ENCODE measurements around the gene FCHSD2.
A peak's percentile ranks its signal among the peaks of the same experiment; 100 is the strongest.
"Not testable (repeated sequence)": the region's sequence is repeated elsewhere in the genome, so short reads cannot be mapped to it uniquely, and the experiment has no call there.

The FCHSD2 gene

GRCh38 chr11:73137262-73137943 lies 4.7 kb downstream of the FCHSD2 start:
- Histone ChIP-seq H3K27ac (ENCODE audit: low read depth, low read length, poor library complexity, severe bottlenecking) (peak overlapping the region; percentile 7), H3K79me2 (ENCODE audit: insufficient read depth, low read length) (peaks cover 88% of the 10 kb centered on the region), H3K9ac (ENCODE audit: low read length) (no peak overlapping the region), H3K9me3 (ENCODE audit: low read length) (0 out of 2 replicates have a peak, but pooled peaks cover 4% of the 10 kb centered on the region), H3K4me1 (ENCODE audit: insufficient read depth, low read length, severe bottlenecking) (peaks cover 35% of the 10 kb centered on the region), H3K4me3 (ENCODE audit: low read depth, low read length, poor library complexity, severe bottlenecking) (no peak overlapping the region), H3K9me2 (ENCODE audit: low read depth, low read length) (no peaks in the 10 kb centered on the region), H3K36me3 (ENCODE audit: insufficient read depth, low read length) (peaks cover 75% of the 10 kb centered on the region), H2AFZ (ENCODE audit: low read length) (no peak overlapping the region), H4K20me1 (ENCODE audit: insufficient read depth, low read length) (no peaks in the 10 kb centered on the region), H3K4me2 (ENCODE audit: low read length) (peak overlapping the region; percentile 40; the same call in 1 of the 2 replicates), H3F3A (ENCODE audit: insufficient read depth, low read length) (no peaks in the 10 kb centered on the region), H3K27me3 (ENCODE audit: insufficient read depth, low read length) (no peaks in the 10 kb centered on the region)
- TF ChIP-seq EZH2 (IDR thresholded peaks at IDR 0.05; ENCODE audit: borderline replicate concordance, low read length) (no peak), CTCF (IDR thresholded peaks at IDR 0.05; ENCODE audit: low read length) (peak; percentile 18; the same call in 1 of the 2 replicates)

GRCh38 chr11:73136722-73137121 lies 5.4 kb downstream of the FCHSD2 start:
- not testable (repeated sequence) for H3K27me3 ChIP-seq (ENCODE audit: insufficient read depth, low read length); H2AFZ ChIP-seq (ENCODE audit: low read length); H3K4me2 ChIP-seq (ENCODE audit: low read length); H3K9me3 ChIP-seq (ENCODE audit: low read length); H3K4me3 ChIP-seq (ENCODE audit: low read depth, low read length, poor library complexity, severe bottlenecking); H3K9me2 ChIP-seq (ENCODE audit: low read depth, low read length); H4K20me1 ChIP-seq (ENCODE audit: insufficient read depth, low read length); H3F3A ChIP-seq (ENCODE audit: insufficient read depth, low read length); H3K9ac ChIP-seq (ENCODE audit: low read length); H3K27ac ChIP-seq (ENCODE audit: low read depth, low read length, poor library complexity, severe bottlenecking)
- peaks cover 95% of the 10 kb centered on the region for H3K79me2 ChIP-seq (ENCODE audit: insufficient read depth, low read length)
- peaks cover 82% of the 10 kb centered on the region for H3K36me3 ChIP-seq (ENCODE audit: insufficient read depth, low read length)
- peaks cover 35% of the 10 kb centered on the region for H3K4me1 ChIP-seq (ENCODE audit: insufficient read depth, low read length, severe bottlenecking)

- Histone ChIP-seq H3K27me3 (ENCODE audit: insufficient read depth, low read length) (no peaks in the 10 kb centered on the region), H4K20me1 (ENCODE audit: insufficient read depth, low read length) (no peaks in the 10 kb centered on the region; the same call in 1 of the 2 replicates), H3K36me3 (ENCODE audit: insufficient read depth, low read length) (peaks cover 91% of the 10 kb centered on the region), H3F3A (ENCODE audit: insufficient read depth, low read length) (no peaks in the 10 kb centered on the region), H3K4me2 (ENCODE audit: low read length) (no peak overlapping the region), H3K27ac (ENCODE audit: low read depth, low read length, poor library complexity, severe bottlenecking) (no peak overlapping the region), H3K79me2 (ENCODE audit: insufficient read depth, low read length) (peaks cover 96% of the 10 kb centered on the region), H3K9ac (ENCODE audit: low read length) (no peak overlapping the region), H3K9me2 (ENCODE audit: low read depth, low read length) (no peaks in the 10 kb centered on the region), H3K4me1 (ENCODE audit: insufficient read depth, low read length, severe bottlenecking) (peaks cover 35% of the 10 kb centered on the region), H3K9me3 (ENCODE audit: low read length) (0 out of 2 replicates have a peak, but pooled peaks cover 4% of the 10 kb centered on the region), H2AFZ (ENCODE audit: low read length) (no peak overlapping the region), H3K4me3 (ENCODE audit: low read depth, low read length, poor library complexity, severe bottlenecking) (no peak overlapping the region)
- TF ChIP-seq EZH2 (IDR thresholded peaks at IDR 0.05; ENCODE audit: borderline replicate concordance, low read length) (no peak), CTCF (IDR thresholded peaks at IDR 0.05; ENCODE audit: low read length) (no peak)
Measured at GRCh38 chr11:73135346-73136284, 6.5 kb downstream of the FCHSD2 start.

DNA sequence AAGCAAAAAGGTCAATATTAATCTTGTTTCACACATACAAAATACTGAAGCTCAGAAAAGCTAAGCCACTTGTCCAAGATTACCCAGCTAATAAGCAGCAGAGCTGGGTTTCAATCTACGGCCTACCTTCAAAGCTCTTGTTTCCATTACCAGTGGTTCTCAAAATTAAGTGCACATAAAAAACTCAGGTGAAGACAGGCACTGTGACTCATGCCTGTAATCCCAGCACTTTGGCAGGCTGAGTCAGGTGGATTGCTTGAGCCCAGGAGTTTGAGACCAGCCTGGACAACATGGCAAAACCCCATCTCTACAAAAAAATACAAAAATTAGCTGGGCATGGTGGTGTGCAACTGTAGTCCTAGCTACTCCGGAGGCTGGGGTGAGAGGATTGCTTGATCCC lies 9.8 kb downstream of the FCHSD2 start:
- H3K9me3 ChIP-seq (ENCODE audit: low read length): not testable (repeated sequence)
- peaks cover 97% of the 10 kb centered on the region for H3K36me3 ChIP-seq (ENCODE audit: insufficient read depth, low read length)
- peaks cover 84% of the 10 kb centered on the region for H3K79me2 ChIP-seq (ENCODE audit: insufficient read depth, low read length)

More for the DNA sequence above, 9.8 kb downstream of the FCHSD2 start:
- H3K4me1 ChIP-seq (ENCODE audit: insufficient read depth, low read length, severe bottlenecking); H3K27ac ChIP-seq (ENCODE audit: low read depth, low read length, poor library complexity, severe bottlenecking); H3K4me3 ChIP-seq (ENCODE audit: low read depth, low read length, poor library complexity, severe bottlenecking); H3K27me3 ChIP-seq (ENCODE audit: insufficient read depth, low read length); H3K4me2 ChIP-seq (ENCODE audit: low read length); H4K20me1 ChIP-seq (ENCODE audit: insufficient read depth, low read length); H3F3A ChIP-seq (ENCODE audit: insufficient read depth, low read length); H3K9me2 ChIP-seq (ENCODE audit: low read depth, low read length); H3K9ac ChIP-seq (ENCODE audit: low read length); H2AFZ ChIP-seq (ENCODE audit: low read length): not testable (repeated sequence)

All from OCI-LY1 (cell line).